DOHH2 (cell line): ENCODE results near the gene SULF2.

Experiments
- CTCF ChIP-seq: fragments of 200-600 bp; sonication (generic); IDR thresholded peaks from one replicate; pipeline ENCODE4 v1.5.1; 2014; ENCODE audit warnings: antibody characterized with exemption, mild to moderate bottlenecking, low read depth, low read length; ENCODE audit not compliant: poor library complexity, severe bottlenecking
- EZH2phosphoT487 ChIP-seq: fragments of 200-600 bp; sonication (generic); IDR thresholded peaks from 2 replicates; pipeline ENCODE4 v1.6.1; 2017; ENCODE audit warnings: borderline replicate concordance, mild to moderate bottlenecking, antibody characterized with exemption, low read length, moderate library complexity, mixed read lengths

GRCh38 chr20:47609001-47609400 lies 176.3 kb downstream of the SULF2 start:
- TF ChIP-seq CTCF: no peak
- no peak for TF ChIP-seq EZH2phosphoT487
